GM10266 (cell line): Measurements from ENCODE around the gene ETV6.

Source experiments
- DNase-seq: peaks from one replicate; pipeline ENCODE4 v3.0.0; 2012; ENCODE audit errors: extremely low spot score
- CTCF ChIP-seq: IDR thresholded peaks from 2 replicates; pipeline ENCODE4 v1.5.1; 2012; ENCODE audit warnings: mild to moderate bottlenecking, low read depth; ENCODE audit not compliant: control insufficient read depth, insufficient read depth; ENCODE audit errors: missing control alignments

ETV6 gene

GRCh38 chr12:11709513-11709912 is 60.0 kb downstream of the ETV6 start:
- DNase-seq = no peak
- no peak for TF ChIP-seq CTCF

- TF ChIP-seq CTCF = no peak
- no peak for DNase-seq
Observed at GRCh38 chr12:11710431-11710830, 61.0 kb downstream of the ETV6 start.

GRCh38 chr12:11710906-11711305 is 61.4 kb downstream of the ETV6 start:
- no peak for DNase-seq
- no peak for TF ChIP-seq CTCF

- no peak for TF ChIP-seq CTCF
- DNase-seq = no peak
Observed at GRCh38 chr12:11711651-11712327, 62.3 kb downstream of the ETV6 start.

GRCh38 chr12:11712491-11712890 is 63.0 kb downstream of the ETV6 start:
- TF ChIP-seq CTCF = no peak
- DNase-seq = no peak

- DNase-seq = no peak
- no peak for TF ChIP-seq CTCF
Observed at GRCh38 chr12:11713202-11713601, 63.7 kb downstream of the ETV6 start.

- no peak for TF ChIP-seq CTCF
- no peak for DNase-seq
Observed at GRCh38 chr12:11714626-11715025, 65.2 kb downstream of the ETV6 start.
